Esophagus squamous epithelium (tissue), 5 donors: ENCODE measurements around the gene ZNF436. TPM values are rescaled to one million over a fixed set of nuclear protein-coding genes. Genes with fewer than 3 reads are reported as not detected.

Experiments used
- DNase-seq: peaks from one replicate; lab custom pipeline; 2025; lab: John Stamatoyannopoulos, UW
- H3K27ac ChIP-seq, 4 donors: fragments of 200-600 bp; sonication (generic); one replicate each; pipeline ENCODE4 v1.5.1; 2016 to 2019; ENCODE audit warnings: mild to moderate bottlenecking in 1 of 4
- H3K27me3 ChIP-seq, 4 donors: fragments of 200-600 bp; sonication (generic); 1 replicate in 3 of 4; 2 replicates in 1 of 4; pipeline versions ENCODE4 v1.5.1 to v1.6.0; 2017 to 2021; ENCODE audit warnings: antibody characterized with exemption in 1 of 4
- H3K36me3 ChIP-seq, 3 donors: fragments of 200-600 bp; sonication (generic); one replicate each; pipeline ENCODE4 v1.5.1; 2016 to 2019
- H3K4me1 ChIP-seq, 3 donors: fragments of 200-600 bp; sonication (generic); one replicate each; pipeline ENCODE4 v1.5.1; 2017 to 2019
- H3K4me3 ChIP-seq, 4 donors: fragments of 200-600 bp; sonication (generic); 1 replicate in 3 of 4; 2 replicates in 1 of 4; pipeline ENCODE4 v1.5.1; 2016 to 2019; ENCODE audit warnings: mild to moderate bottlenecking in 2 of 4, moderate library complexity in 1 of 4
- H3K9me3 ChIP-seq, 3 donors: fragments of 200-600 bp; sonication (generic); one replicate each; pipeline ENCODE4 v1.5.1; 2016 to 2019
- CTCF ChIP-seq, 6 experiments: fragments of 450-650 bp in 4 of 6; fragments of 200-600 bp in 2 of 6; sonication (generic) in 2 of 6; IDR thresholded peaks; one replicate each; pipeline ENCODE4 v1.5.1; 2016 to 2019; ENCODE audit warnings: antibody characterized with exemption in 6 of 6, mild to moderate bottlenecking in 4 of 6, moderate library complexity in 4 of 6
- POLR2A ChIP-seq, 4 donors: fragments of 450-650 bp; IDR thresholded peaks; one replicate each; pipeline ENCODE4 v1.6.1; 2017; ENCODE audit warnings: antibody characterized with exemption in 4 of 4, mild to moderate bottlenecking in 4 of 4, moderate library complexity in 3 of 4
- WGBS, 2 donors: methylation state at CpG; one replicate each; pipeline ENCODE4 v1.1.5; 2018; 5-methylcytosine and 5-hydroxymethylcytosine counted together
- intact Hi-C: fragments of 100-400 bp; cut with DNase I; formaldehyde crosslinking; loops from one replicate; pipeline ENCODE4 v1.15.0; 2022
- total RNA-seq, 4 donors: library from RNA; depleted of rRNA; stranded (reverse); fragments of >200 nt; gene quantifications; one replicate each; pipeline ENCODE4 v1.1.0, GENCODE V29; 2016
- donor health status: DM: yes; HTN: yes; CAD: no.

Gene ZNF436
- total RNA-seq, 4 donors from 2014 or later, result 14.9 to 33.6 (median 24.8) TPM

- H3K4me1 ChIP-seq, result peaks cover 24 to 71% (median 38%) of the 10 kb centered on the region in 3 donors
- H3K27ac ChIP-seq, result peak overlapping the region; percentile 69 to 81 (median 79)
- no peak for TF ChIP-seq POLR2A (IDR thresholded peaks at IDR 0.05)
- TF ChIP-seq CTCF (IDR thresholded peaks at IDR 0.05), result no peak
- peaks cover 0 to 15% (median 0%) of the 10 kb centered on the region in 3 donors for H3K36me3 ChIP-seq
- WGBS, 2 donors, result 17 to 24% methylated on average over 6 of the region's 6 CpGs
- no peak for DNase-seq
- H3K27me3 ChIP-seq, result no peaks in the 10 kb centered on the region
- no peak overlapping the region for H3K4me3 ChIP-seq
- intact Hi-C loops, result no loop called here
- no peaks in the 10 kb centered on the region for H3K9me3 ChIP-seq
These were observed 33.4 kb upstream of the ZNF436 start for GRCh38 chr1:23403038-23403336.

- Histone ChIP-seq H3K4me3 (no peak overlapping the region), H3K27me3 (no peaks in the 10 kb centered on the region), H3K4me1 (peaks cover 24 to 69% (median 38%) of the 10 kb centered on the region in 3 donors), H3K36me3 (peaks cover 0 to 16% (median 0%) of the 10 kb centered on the region in 3 donors), H3K27ac (peak overlapping the region; percentile 69 to 81 (median 79)), H3K9me3 (no peaks in the 10 kb centered on the region)
- DNase-seq, result no peak
- intact Hi-C loops, result no loop called here
- TF ChIP-seq CTCF (IDR thresholded peaks at IDR 0.05), result no peak
- no peak for TF ChIP-seq POLR2A (IDR thresholded peaks at IDR 0.05)
- 51% methylated on average over 11 of the region's 11 CpGs for WGBS, 2 donors
These were observed 32.8 kb upstream of the ZNF436 start for GRCh38 chr1:23402286-23403037.

GRCh38 chr1:23401313-23401712 lies 31.7 kb upstream of the ZNF436 start:
- Histone ChIP-seq H3K36me3 (peaks cover 0 to 27% (median 0%) of the 10 kb centered on the region in 3 donors), H3K27me3 (no peaks in the 10 kb centered on the region), H3K4me1 (peaks cover 24 to 57% (median 38%) of the 10 kb centered on the region in 3 donors), H3K9me3 (no peaks in the 10 kb centered on the region), H3K4me3 (no peak overlapping the region), H3K27ac (peak overlapping the region in 2 of 4 donors; percentile 62 to 79)
- TF ChIP-seq POLR2A (IDR thresholded peaks at IDR 0.05), result no peak
- no peak for TF ChIP-seq CTCF (IDR thresholded peaks at IDR 0.05)
- WGBS, 2 donors, result 57 to 72% methylated on average over 2 of the region's 6 CpGs
- intact Hi-C loops, result no loop called here
- DNase-seq, result no peak

- H3K27ac ChIP-seq, result peak overlapping the region in 3 of 4 donors; percentile 32 to 79 (median 62)
- peaks cover 24 to 56% (median 42%) of the 10 kb centered on the region in 3 donors for H3K4me1 ChIP-seq
- intact Hi-C loops, result no loop called here
- H3K36me3 ChIP-seq, result peaks cover 0 to 26% (median 0%) of the 10 kb centered on the region in 3 donors
- H3K27me3 ChIP-seq, result no peaks in the 10 kb centered on the region
- TF ChIP-seq CTCF (IDR thresholded peaks at IDR 0.05), result no peak
- no peak for TF ChIP-seq POLR2A (IDR thresholded peaks at IDR 0.05)
- no peaks in the 10 kb centered on the region for H3K9me3 ChIP-seq
- no peak for DNase-seq
- H3K4me3 ChIP-seq, result no peak overlapping the region
- WGBS, 2 donors, result 70 to 82% methylated on average over 3 to 5 of the region's 5 CpGs
These were observed 30.9 kb upstream of the ZNF436 start for GRCh38 chr1:23400324-23401114.

GRCh38 chr1:23399229-23399628 lies 29.6 kb upstream of the ZNF436 start:
- peaks cover 21 to 56% (median 43%) of the 10 kb centered on the region in 3 donors for H3K4me1 ChIP-seq
- DNase-seq, result no peak
- peaks cover 0 to 37% (median 0%) of the 10 kb centered on the region in 3 donors for H3K36me3 ChIP-seq
- no peak overlapping the region for H3K27ac ChIP-seq
- no peak for TF ChIP-seq CTCF (IDR thresholded peaks at IDR 0.05)
- no peak for TF ChIP-seq POLR2A (IDR thresholded peaks at IDR 0.05)
- no peaks in the 10 kb centered on the region for H3K27me3 ChIP-seq
- H3K4me3 ChIP-seq, result no peak overlapping the region
- no peaks in the 10 kb centered on the region for H3K9me3 ChIP-seq
- intact Hi-C loops, result no loop called here
- 88 to 89% methylated on average over 1 of the region's 1 CpG for WGBS, 2 donors
